Dermis blood vessel endothelial cell (primary cell): Measurements from ENCODE around the gene PSMD10. TPM values are rescaled to one million over a fixed set of nuclear protein-coding genes. Genes with fewer than 3 reads are reported as not detected.

Experiments used
- DNase-seq: peaks from one replicate; pipeline ENCODE4 v3.0.0; 2010
- total RNA-seq: library from RNA; depleted of rRNA; stranded (reverse); fragments of >200 nt; gene quantifications from 2 replicates; pipeline ENCODE4 v1.2.3, GENCODE V29; 2014

PSMD10 gene
- 89.8 and 107 TPM in 2 replicates for total RNA-seq

- peak; percentile 96 for DNase-seq
Measured at GRCh38 chrX:108091264-108091877, at the start of gene PSMD10, which contains the start of gene ATG4A. Gene PSMD10, minus strand, starts transcription at chrX:108091542. Its CDS starts 22 bp downstream, at chrX:108091520. Gene ATG4A, plus strand, starts transcription at chrX:108091778. Its CDS starts 49 bp downstream, at chrX:108091827.

- DNase-seq = peak; percentile 51
Measured at GRCh38 chrX:108138814-108139702, 47.7 kb upstream of the PSMD10 start.

- no peak for DNase-seq
Measured at GRCh38 chrX:108134724-108135123, 43.4 kb upstream of the PSMD10 start.

- DNase-seq = no peak
Measured at GRCh38 chrX:108132876-108133275, 41.5 kb upstream of the PSMD10 start.

GRCh38 chrX:108132034-108132433 is 40.7 kb upstream of the PSMD10 start:
- DNase-seq = peak; percentile 12

GRCh38 chrX:108131471-108131870 is 40.1 kb upstream of the PSMD10 start:
- peak; percentile 91 for DNase-seq

GRCh38 chrX:108130889-108131288 is 39.5 kb upstream of the PSMD10 start:
- DNase-seq = peak; percentile 3

GRCh38 chrX:108127152-108127551 is 35.8 kb upstream of the PSMD10 start:
- DNase-seq = no peak

GRCh38 chrX:108126661-108127060 is 35.3 kb upstream of the PSMD10 start:
- DNase-seq = peak; percentile 24

GRCh38 chrX:108123591-108124366 is 32.4 kb upstream of the PSMD10 start:
- DNase-seq = no peak

- DNase-seq = peak; percentile 48
Measured at GRCh38 chrX:108122748-108123147, 31.4 kb upstream of the PSMD10 start.

- no peak for DNase-seq
Measured at GRCh38 chrX:108121291-108121690, 29.9 kb upstream of the PSMD10 start.

GRCh38 chrX:108117988-108118387 is 26.6 kb upstream of the PSMD10 start:
- DNase-seq = no peak

- no peak for DNase-seq
Measured at GRCh38 chrX:108114541-108114940, 23.2 kb upstream of the PSMD10 start.

GRCh38 chrX:108105473-108105872 is 14.1 kb upstream of the PSMD10 start:
- no peak for DNase-seq

GRCh38 chrX:108097380-108097779 is 6.0 kb upstream of the PSMD10 start:
- DNase-seq = peak; percentile 15

GRCh38 chrX:108091878-108092291 is 543 bp upstream of the PSMD10 start:
- peak; percentile 40 for DNase-seq

- peak; percentile 31 for DNase-seq
Measured at GRCh38 chrX:108090491-108091263, 665 bp downstream of the PSMD10 start.

- DNase-seq = no peak
Measured at GRCh38 chrX:108088511-108088910, 2.8 kb downstream of the PSMD10 start.

- DNase-seq = no peak
Measured at GRCh38 chrX:108087792-108088191, 3.5 kb downstream of the PSMD10 start.

- no peak for DNase-seq
Measured at GRCh38 chrX:108081110-108081509, 10.2 kb downstream of the PSMD10 start.

- DNase-seq = peak; percentile 12
Measured at GRCh38 chrX:108072746-108073145, 18.6 kb downstream of the PSMD10 start.
